HG03469 (cell line): ENCODE data around the gene RSF1.

Experiments
- ATAC-seq: cut with Tn5 transposase; IDR thresholded peaks from one replicate; pipeline ENCODE4 v1.9.1; 2021; ENCODE audit warnings: mild to moderate bottlenecking, moderate library complexity, moderate number of reproducible peaks; ENCODE audit not compliant: unreplicated experiment

The RSF1 gene

GRCh38 chr11:77806415-77806814 is 14.1 kb downstream of the RSF1 start:
- ATAC-seq = no peak

GRCh38 chr11:77801477-77801876 is 19.0 kb downstream of the RSF1 start:
- ATAC-seq = no peak

GRCh38 chr11:77800449-77800848 is 20.1 kb downstream of the RSF1 start:
- no peak for ATAC-seq

- ATAC-seq = no peak
Observed at GRCh38 chr11:77799338-77799737, 21.2 kb downstream of the RSF1 start.

- no peak for ATAC-seq
Observed at GRCh38 chr11:77793972-77794371, 26.6 kb downstream of the RSF1 start.

GRCh38 chr11:77791301-77791700 is 29.2 kb downstream of the RSF1 start:
- no peak for ATAC-seq

GRCh38 chr11:77789731-77790476 is 30.6 kb downstream of the RSF1 start:
- ATAC-seq = no peak

- ATAC-seq = no peak
Observed at GRCh38 chr11:77789061-77789730, 31.3 kb downstream of the RSF1 start.

GRCh38 chr11:77784572-77784971 is 36.0 kb downstream of the RSF1 start:
- ATAC-seq = no peak

- ATAC-seq = no peak
Observed at GRCh38 chr11:77783025-77783424, 37.5 kb downstream of the RSF1 start.

- no peak for ATAC-seq
Observed at GRCh38 chr11:77779935-77780334, 40.6 kb downstream of the RSF1 start.

- no peak for ATAC-seq
Observed at GRCh38 chr11:77778549-77778948, 42.0 kb downstream of the RSF1 start.

- ATAC-seq = no peak
Observed at GRCh38 chr11:77778118-77778517, 42.4 kb downstream of the RSF1 start.

GRCh38 chr11:77776455-77776854 is 44.1 kb downstream of the RSF1 start:
- no peak for ATAC-seq

- ATAC-seq = no peak
Observed at GRCh38 chr11:77775936-77776335, 44.6 kb downstream of the RSF1 start.

- no peak for ATAC-seq
Observed at GRCh38 chr11:77771135-77771534, 49.4 kb downstream of the RSF1 start.

- ATAC-seq = no peak
Observed at GRCh38 chr11:77770629-77771028, 49.9 kb downstream of the RSF1 start.

- ATAC-seq = no peak
Observed at GRCh38 chr11:77762426-77762825, 58.1 kb downstream of the RSF1 start.

GRCh38 chr11:77761491-77761890 is 59.0 kb downstream of the RSF1 start:
- ATAC-seq = no peak

- no peak for ATAC-seq
Observed at GRCh38 chr11:77758331-77758730, 62.2 kb downstream of the RSF1 start.

- ATAC-seq = no peak
Observed at GRCh38 chr11:77753230-77753629, 67.3 kb downstream of the RSF1 start.

- ATAC-seq = no peak
Observed at GRCh38 chr11:77752516-77752915, 68.0 kb downstream of the RSF1 start.
